Fibroblast of skin of left biceps (primary cell): ENCODE results near the gene ISM2.

Source experiments
- DNase-seq, 2 experiments: peaks; one replicate each; pipeline ENCODE4 v3.0.0-alpha.2; 2013; ENCODE audit warnings: low read depth in 2 of 2

Gene ISM2

DNA sequence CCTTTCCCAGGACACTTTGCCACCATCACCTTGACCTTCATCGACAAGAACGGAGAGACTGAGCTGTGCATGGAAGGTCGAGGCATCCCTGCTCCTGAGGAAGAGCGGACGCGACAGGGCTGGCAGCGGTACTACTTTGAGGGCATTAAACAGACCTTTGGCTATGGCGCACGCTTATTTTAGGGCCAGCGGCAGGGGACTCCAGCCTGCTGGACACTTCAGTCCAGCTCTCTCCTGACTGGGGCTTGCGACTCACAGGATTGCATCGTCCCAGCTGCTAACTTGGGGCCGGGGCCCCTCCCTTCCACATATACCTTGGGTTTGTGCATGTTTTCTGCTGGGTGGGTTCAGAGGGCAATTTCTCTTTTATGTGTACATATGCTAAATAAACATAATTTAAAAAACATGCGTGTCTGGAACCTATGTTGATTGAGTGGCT, 29.5 kb downstream of the ISM2 start:
- no peak for DNase-seq

DNA sequence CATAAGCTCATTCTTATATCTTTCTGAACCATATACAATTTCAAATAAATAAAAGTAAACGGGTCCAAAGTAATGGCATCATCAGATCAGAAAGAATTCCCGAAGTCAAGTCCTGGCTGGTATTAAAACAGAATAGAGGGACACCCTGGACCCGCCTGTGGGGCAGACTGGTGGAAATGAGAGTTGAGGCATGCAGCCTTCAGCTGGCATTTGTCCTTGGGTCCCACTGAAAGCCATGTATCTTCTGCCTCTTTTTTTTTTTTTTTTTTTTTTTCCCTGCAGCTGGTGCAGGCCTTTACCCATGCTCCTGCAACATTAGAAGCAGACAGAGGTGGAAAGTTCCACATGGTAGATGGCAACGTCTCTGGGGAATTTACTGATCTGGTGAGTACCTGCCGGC, 30.8 kb downstream of the ISM2 start:
- no peak for DNase-seq

DNA sequence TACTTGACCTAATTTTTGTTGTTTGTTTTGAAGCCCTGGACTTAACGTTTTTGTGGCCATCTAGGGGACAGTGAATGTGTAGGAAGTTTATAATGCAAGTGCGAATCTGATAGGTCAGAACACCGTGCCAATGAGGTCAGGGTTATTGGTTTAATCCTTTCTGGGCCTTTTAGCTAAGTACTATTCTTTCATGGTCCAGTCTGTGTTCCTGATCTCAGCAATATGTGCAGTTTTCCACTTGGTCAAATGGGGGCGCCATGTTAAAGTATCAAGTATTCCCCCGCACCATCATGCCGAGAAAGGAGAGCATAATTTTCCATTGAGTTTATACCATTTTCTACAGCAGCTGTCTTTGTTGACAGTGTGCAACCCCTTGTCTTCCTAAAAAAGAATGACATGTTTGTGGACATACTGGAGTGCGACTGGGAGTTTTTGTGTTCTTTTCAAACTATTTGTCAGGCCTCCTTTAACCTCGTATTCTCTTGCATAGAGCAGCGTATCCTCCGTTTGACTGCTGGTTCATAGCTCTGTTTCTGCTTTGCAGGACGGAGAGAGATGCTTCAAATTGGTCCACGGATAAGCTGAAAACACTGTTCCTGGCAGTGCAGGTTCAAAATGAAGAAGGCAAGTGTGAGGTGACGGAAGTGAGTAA, 39.4 kb downstream of the ISM2 start:
- DNase-seq = peak; percentile 22 to 30

DNA sequence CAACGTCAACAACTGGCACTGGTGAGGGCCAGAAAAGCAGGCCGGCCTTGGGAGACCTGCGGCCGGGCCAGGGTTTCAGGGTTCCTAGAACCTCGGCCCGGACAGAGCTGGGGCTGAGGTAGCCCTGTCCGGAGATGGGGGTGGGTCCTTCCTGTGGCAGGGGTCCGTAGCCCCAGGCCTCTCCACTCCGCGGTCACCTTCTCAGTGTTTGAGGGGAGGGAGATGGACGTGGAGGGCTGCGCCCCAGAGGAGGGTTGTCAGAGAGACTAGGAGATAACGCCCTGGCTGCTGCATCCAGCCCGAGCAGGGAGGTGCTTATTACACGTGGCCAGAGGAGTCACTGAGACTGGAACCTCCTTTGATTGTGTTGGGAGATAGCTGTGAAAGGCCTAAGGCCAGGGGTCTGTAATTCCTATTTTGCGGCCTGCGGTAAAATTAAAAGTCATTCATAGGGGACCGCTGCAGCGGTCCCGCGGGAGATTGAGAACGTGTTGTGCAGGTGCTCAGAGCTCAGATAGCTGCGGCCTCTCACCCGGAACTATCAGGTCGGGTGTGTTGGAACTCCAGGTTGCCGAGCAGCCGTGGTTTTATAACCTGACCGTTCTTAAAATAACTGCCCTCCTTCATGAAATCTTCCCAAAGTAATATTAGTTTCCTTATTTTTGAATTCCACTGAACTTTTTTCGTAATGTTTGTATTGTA, 40.2 kb downstream of the ISM2 start:
- no peak for DNase-seq

DNA sequence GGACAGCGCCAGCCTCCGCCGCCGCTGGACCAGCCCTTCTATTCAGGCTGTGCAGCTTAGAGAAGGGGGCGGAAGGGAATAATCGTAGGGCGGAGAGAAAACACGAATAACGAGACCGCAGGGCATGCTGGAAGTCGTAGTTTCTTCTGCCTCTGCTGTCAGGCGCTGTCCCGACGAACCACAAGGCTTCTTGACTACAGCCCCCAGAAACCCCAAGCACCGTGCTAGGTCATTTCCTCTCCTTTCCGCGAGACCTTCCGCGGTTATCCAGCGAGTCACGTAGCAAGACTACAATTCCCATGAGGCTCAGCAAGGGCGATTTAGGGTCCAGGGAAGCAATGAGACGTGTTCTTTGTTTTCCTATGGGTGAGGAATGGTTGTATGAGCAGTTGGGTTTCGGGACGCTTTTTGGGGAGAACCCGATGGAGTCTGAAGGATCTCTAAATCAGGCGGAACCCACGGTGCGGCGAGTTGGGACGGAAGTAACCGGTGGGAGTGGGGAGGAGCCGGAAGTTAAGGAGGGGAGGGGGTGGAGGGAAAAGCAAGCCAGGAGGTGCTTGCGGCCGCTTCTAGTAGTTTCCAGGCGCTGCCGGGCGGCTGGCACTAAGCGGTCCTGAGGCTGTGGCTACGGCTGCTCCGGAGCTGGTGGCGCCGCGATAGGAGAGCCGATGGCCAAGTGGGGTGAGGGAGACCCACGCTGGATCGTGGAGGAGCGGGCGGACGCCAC, 40.9 kb downstream of the ISM2 start, which contains the start of the genes AHSA1 and VIPAS39:
Gene AHSA1, plus strand, starts transcription at position 572 of the 727 bp plus-strand sequence. Its CDS starts 97 bp downstream, at position 669.
Gene VIPAS39, minus strand, starts transcription at position 80 of the 727 bp plus-strand sequence. CDS start 3,499 bp downstream, outside the sequence.
- peak; percentile 95 for DNase-seq

DNA sequence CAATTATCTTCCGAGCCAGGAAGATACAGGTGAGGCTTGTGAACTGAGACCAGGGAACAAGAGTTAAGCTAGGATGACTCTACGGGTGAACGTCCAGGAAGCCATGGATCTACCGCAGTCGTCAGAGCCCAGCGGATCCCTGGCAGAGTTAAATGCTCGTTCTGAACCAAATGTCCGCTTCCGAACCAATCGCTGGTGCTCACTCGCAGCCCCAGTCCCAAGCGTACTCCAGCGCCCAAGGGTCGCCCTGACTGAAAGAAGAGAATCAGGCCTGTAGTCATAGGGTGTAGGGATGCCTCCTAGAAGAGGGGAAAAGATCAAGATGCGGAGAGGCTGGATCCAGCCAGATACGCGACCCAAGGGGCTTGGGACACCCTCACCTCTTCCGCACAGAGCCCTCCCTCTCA, 41.5 kb downstream of the ISM2 start:
- DNase-seq = no peak

DNA sequence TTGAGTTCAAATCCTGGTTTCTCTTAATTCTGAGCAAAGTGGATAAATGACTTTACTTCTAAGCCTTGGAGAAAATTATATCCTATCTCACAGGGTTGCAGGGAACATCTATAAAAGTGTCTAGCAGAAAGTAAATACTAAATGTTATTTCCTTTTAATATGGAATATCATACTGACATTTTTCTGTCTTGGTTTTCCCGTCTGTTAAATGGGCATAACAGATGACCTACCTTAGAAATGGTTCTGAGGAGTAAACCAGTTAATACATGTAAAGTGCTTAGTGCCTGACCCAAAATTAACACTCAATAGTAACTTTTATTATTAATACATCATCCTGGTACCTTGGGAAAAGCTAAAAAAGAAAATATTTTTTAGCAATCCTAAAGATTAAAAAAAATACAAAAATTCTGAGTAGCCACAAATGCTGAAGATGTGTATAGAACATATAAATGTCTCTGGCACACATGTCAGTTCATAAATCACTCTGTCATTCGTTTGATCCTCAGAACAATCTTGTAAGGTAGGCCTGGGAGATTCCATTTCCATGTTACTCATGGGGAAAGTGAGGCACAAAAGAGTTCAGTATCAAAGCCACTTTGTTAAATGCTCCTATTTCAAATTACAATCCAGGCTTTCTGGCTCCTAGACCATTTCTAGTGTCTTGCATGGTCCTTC, 42.5 kb downstream of the ISM2 start:
- no peak for DNase-seq

DNA sequence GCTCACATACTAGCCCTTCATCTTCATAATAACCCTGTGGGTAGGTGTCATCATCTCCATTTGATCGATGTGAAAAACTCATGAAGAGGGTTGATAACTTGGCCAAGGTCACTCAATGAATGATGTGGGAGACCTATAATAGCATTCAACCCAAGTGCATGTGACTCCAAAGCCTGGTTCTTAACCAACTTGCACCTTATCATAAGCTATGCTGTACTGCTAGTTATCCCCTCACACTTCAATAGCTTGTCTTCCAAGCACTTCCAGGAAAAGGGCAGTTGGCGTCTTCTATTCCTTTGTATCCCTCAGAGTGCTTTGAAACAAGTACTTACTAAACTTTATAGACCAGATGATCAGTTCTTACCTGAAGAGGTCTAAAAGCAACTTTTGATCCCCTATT, 56.4 kb downstream of the ISM2 start:
- DNase-seq = no peak

DNA sequence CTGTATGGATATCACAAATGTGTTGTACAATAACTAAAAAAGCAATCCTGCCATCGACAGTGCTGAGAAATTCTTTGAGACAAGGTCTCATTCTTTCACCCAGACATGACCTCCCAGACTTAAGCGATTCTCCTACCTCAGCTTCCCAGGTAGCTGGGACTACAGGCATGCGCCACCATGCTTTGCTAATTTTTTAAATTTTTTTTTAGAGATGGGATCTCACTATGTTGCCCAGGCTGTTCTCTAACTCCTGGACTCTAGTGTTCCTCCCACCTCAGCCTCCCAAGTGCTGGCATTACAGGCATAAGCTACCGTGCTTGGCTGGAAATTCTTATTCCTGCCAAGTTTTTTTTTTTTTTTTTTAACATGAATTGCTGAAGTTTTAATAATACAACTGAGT, 58.8 kb downstream of the ISM2 start:
- DNase-seq = no peak

DNA sequence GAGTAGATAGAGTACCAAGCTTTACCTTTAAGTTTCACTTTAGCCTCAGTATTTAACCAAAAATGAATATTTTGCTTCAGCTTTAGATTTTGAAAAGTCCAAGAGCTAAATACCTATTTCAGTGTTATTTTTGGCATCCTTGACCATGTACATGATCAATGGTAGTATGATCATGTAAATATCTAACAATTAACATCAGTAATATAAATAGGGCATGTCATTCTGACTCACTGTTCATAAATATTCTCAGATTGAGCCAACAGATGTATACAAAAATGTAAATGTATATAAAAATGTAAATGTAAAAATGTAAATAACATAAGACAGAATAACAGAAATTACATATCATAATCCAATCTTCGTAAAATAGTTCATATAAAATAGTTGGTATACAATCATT, 60.0 kb downstream of the ISM2 start:
- no peak for DNase-seq

DNA sequence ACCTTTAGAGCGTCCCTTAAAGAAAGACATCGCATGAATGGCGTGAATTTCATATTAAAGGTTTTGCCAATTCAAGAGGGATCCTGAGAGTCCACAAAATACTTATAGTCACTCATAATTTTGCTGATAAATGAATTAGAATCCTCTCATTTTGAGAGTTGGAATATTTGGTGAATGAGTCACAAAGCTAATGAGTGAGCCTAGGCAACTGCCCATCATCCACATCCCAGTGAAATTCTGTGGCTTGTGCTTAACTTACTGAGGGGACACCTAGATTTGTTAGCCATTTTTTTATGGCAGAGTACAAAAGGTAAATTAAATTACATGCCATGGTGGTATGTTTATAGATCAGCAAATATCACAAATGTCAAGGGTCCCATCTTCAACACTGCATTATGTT, 62.6 kb downstream of the ISM2 start:
- DNase-seq = no peak

DNA sequence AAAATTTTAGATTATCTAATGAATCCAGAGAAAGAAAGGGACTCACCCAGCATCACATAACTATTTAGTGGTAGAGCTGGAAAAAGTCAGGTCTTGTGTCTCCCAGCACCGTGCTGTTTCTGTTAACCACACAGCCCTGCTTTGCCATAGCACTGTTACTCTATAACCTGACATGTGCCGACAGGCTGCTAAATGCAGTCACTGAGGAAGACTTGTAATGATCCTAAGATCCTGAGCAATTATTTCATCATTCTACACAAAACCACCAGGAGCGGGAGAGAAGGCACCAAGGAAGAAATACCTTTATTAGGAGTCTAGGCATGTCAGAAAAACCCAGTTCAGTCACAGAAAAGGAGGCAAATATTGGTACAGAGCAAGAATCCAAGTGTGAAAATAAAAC, 72.2 kb downstream of the ISM2 start:
- no peak for DNase-seq

DNA sequence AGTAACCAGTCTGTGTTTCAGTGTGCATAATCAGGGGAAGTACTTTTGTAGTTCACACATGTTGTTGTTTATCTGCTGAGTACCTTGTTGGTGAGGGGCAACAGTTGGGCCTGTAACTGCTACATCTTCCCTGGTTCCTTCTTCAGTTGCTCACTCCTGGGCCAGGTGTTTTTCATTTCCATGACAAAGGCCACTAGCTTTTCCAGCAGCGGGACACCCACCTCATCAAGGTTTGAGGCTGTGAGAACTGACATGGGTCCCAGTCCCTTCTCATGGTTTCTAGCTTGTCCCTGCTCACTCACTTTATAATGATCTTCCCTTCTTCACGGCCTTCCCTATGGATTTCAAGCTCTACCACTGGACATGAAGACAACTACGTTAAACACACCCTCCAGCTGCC, 73.8 kb downstream of the ISM2 start:
- no peak for DNase-seq
